NCI-H526 (cell line): ENCODE measurements around the gene TNFRSF21.
"Not testable (repeated sequence)": the region's sequence is repeated elsewhere in the genome, so short reads cannot be mapped to it uniquely, and the experiment has no call there.

Experiments used
- DNase-seq, 2 experiments: peaks; one replicate each; lab custom pipeline; 2025; lab: John Stamatoyannopoulos, UW

The TNFRSF21 gene

DNA sequence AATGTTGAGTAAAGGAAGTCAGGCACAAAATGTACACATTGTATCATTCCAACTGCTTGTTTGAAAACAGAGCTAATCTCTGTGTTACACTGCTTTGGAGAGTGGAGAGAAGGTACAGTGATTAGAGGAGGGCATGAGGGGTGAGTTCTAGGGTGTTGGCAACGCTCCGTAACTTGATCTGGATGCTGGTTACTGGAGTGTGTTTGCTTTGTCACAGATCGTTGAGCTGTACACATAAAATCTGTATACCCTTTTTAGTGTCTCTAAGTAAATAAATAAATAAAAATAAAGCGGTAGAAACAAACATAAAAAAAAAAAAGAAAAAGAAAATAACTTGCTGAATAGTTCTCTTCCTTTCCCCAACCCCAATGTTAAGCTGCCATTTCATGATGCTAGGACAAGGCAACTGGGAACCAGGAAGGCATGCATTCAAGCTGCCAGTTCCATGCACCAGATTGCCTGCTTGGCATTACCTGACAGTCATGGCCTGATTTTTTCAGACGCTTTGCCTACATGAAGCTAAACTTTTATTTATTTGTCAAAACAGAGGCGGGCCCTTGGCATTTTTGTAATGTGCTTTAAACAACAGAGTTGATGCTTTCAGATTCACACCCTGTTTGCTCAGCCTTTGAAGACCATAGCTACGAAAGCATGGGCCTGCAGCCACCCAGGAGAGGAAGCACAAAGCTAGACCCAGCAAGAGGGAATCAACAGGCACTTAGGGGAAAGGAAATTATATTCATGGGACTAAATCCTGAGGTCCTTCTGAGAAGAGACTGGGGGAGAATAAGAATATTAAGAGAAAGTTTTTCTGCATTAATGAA, 21.2 kb downstream of the TNFRSF21 start:
- DNase-seq: peak; percentile 36 to 54

GRCh38 chr6:47286301-47286700, 23.4 kb downstream of the TNFRSF21 start:
- no peak for DNase-seq

GRCh38 chr6:47283993-47284392, 25.7 kb downstream of the TNFRSF21 start:
- no peak for DNase-seq

GRCh38 chr6:47278545-47278944, 31.2 kb downstream of the TNFRSF21 start:
- DNase-seq: no peak

GRCh38 chr6:47277702-47278101, 32.0 kb downstream of the TNFRSF21 start:
- peak; percentile 27 to 57 for DNase-seq

- DNase-seq: peak; percentile 22 to 53
Observed at GRCh38 chr6:47276377-47276776, 33.3 kb downstream of the TNFRSF21 start.

DNA sequence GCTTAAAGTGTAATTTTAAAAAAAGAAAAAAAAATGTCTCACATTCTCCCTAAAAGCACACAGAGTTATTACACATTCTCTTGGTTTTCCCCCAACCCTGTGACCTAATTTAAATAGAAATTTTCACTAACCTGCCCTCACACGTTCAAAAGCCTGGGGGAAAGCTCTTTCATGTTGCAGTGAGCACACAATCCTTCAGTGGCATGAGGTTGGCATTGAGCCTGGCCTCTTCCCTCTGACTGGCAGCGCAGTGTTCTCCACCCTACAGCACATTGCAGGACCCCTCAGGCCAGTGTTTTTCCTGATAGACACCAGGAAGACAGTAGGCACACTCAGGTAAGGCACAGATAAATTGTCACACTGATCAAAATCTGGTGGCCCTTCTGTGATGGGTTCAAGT, 34.1 kb downstream of the TNFRSF21 start:
- DNase-seq: no peak

DNA sequence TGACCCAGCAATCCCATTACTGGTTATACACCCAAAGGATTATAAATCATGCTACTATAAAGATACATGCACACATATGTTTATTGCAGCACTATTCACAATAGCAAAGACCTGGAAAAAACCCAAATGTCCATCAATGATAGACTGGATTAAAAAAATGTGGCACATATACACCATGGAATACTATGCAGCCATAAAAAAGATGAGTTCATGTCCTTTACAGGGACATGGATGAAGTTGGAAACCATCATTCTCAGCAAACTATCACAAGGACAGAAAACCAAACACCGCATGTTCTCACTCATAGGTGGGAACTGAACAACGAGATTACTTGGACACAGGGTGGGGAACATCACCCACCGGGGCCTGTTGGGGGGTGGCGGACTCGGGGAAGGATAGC, 34.6 kb downstream of the TNFRSF21 start:
- DNase-seq: not testable (repeated sequence)

GRCh38 chr6:47268572-47269187, 41.0 kb downstream of the TNFRSF21 start:
- DNase-seq: no peak

- no peak for DNase-seq
Observed at GRCh38 chr6:47267301-47267700, 42.4 kb downstream of the TNFRSF21 start.

GRCh38 chr6:47265971-47266370, 43.7 kb downstream of the TNFRSF21 start:
- no peak for DNase-seq

DNA sequence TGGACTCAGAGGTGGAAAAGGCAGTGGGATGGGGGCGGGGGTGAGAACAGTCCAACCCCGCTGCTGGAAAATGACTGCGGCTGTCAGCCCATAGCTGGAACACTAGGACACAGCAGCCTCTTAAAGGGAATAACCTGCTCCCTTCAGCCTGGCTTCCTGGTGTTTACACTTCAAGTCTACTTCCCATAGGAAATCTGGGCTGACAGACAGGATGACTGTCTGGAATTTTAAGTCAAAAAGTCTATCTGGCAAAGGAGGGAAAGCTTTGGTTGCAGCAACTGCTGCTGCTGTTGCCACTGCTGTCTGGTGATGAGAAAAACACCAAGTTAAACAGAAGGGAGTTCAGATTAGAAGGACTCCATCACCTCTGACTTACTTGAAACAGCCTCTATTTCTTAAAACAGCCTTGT, 44.9 kb downstream of the TNFRSF21 start:
- DNase-seq: no peak

- DNase-seq: no peak
Observed at GRCh38 chr6:47263268-47263667, 46.4 kb downstream of the TNFRSF21 start.

GRCh38 chr6:47262231-47262630, 47.5 kb downstream of the TNFRSF21 start:
- no peak for DNase-seq

DNA sequence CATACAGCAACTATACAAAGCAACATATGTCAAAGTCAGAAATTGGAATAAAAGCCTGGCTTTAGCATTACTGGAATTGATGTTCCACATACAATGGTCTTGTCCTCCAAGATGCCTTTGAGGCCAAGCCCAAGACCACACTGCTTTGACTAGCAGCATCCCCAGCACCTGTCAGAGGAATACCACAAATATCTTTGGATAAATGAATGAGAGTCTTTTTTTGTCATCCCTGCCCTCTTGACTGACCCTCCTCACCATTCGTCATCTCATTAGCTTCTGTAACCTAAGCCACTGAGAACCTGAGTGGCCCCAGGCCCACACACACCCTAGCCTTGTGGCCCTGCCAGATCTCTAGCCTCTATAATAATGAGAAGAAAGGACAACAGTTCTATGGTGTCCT, 48.5 kb downstream of the TNFRSF21 start:
- no peak for DNase-seq

DNA sequence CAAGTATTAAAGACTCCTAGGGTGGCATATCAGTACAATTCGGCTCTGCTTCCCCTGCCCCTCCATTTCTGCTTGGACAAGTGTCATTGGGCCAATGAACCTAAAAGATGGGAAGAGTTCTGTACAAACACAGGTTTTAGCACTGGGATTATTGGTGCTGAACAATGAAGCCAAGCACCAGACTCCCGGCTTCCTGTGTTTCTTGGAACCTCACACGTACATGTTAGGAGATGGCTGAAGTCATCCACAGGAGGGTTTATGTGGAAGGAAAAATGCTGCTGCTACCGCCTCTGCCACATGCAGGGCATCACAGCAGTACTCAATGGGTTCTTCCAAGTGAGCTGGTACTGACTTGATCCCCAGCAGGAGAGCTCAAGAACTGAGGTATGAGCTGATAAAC, 49.7 kb downstream of the TNFRSF21 start:
- DNase-seq: no peak

GRCh38 chr6:47258724-47259347, 50.9 kb downstream of the TNFRSF21 start:
- no peak for DNase-seq

DNA sequence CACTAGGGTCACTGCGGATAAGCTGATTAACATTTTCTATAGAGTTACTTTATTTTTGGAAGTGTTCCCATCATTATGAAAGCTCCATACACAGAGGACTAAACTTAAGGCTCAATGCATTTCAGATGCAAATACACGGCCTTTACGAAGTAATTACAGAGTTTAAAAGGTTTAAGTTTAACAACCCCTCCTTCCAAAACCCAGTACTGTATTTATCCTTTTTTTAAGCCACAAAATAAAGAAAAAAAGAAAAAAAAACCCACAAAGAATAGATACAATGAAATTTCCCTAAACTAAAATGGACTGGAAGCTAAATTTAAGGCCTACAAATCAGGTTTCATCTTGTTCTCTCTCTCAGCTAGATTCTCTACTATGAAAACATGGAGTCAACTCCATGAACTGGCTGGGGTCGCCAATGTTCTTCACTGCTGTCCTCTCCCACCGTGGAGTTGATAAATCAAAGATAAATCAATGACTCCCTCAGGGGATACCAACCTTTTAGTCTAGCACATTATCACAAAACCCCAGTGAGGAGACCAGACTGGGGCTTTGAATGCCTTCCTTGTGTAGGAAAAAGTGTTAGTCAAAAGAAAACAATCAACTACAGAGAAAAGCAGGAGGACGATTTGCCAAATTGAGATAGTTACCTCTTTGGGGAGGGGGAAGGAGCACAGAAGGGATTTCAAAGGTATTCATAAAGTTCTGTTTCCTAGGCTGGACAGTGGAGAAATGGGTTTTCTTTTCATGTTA, 52.5 kb downstream of the TNFRSF21 start:
- DNase-seq: no peak

DNA sequence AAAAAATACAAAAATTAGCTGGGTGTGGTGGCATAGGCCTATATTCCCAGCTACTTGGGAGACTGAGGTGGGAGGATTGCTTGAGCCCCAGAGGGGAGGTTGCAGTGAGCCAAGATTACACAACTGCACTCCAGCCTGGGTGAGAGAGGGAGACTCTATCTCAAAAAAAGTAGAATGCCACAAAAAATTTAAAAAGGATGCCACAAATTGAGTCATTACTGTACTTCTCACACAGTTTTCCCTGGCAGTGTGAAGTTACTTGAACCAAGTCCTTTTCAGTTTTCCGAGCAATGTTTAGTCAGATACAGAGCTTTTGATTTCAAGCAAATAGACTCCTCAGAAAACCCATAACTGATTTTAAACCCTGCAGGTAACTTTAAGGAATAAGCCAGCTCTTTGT, 53.3 kb downstream of the TNFRSF21 start:
- DNase-seq: no peak

- DNase-seq: no peak
Observed at GRCh38 chr6:47254906-47255305, 54.8 kb downstream of the TNFRSF21 start.

GRCh38 chr6:47254051-47254450, 55.7 kb downstream of the TNFRSF21 start:
- DNase-seq: no peak

DNA sequence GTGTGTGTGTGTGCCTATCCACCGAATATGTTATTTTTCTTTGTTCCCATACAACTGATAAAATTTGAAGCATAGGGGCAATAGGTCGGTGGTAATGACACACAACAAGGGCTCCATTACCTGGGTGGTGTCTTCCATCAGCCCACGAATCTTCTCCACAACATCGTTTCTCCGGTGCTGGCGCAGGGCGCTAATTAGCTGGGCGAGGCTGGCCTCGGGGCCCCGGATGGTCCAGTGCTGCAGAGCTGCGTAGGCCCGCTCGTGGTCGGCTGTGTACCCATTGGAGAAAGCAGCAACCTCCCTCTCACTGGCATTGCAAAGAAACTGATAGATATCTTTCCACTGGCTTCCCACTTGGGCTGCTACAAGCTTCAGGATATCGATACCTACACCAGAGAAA, 56.6 kb downstream of the TNFRSF21 start:
- no peak for DNase-seq
